Measurements from ENCODE around the gene IGSF9.

Gene IGSF9

GRCh38 chr1:159895836-159896545, 49.4 kb downstream of the IGSF9 start:
- DNase-seq, result no peak

- DNase-seq, result no peak
These were observed 50.1 kb downstream of the IGSF9 start for GRCh38 chr1:159895286-159895685.

- DNase-seq, result no peak
These were observed 52.5 kb downstream of the IGSF9 start for GRCh38 chr1:159892944-159893343.

- peak; percentile 65 for DNase-seq
These were observed 53.9 kb downstream of the IGSF9 start for GRCh38 chr1:159891275-159892157.

GRCh38 chr1:159890390-159890789, 55.0 kb downstream of the IGSF9 start:
- no peak for DNase-seq

GRCh38 chr1:159889821-159890252, 55.6 kb downstream of the IGSF9 start:
- DNase-seq, result peak; percentile 52

GRCh38 chr1:159889202-159889601, 56.2 kb downstream of the IGSF9 start:
- no peak for DNase-seq

- DNase-seq, result no peak
These were observed 61.1 kb downstream of the IGSF9 start for GRCh38 chr1:159884296-159884695.

- no peak for DNase-seq
These were observed 62.3 kb downstream of the IGSF9 start for GRCh38 chr1:159883134-159883533.

GRCh38 chr1:159882527-159882862, 62.9 kb downstream of the IGSF9 start:
- no peak for DNase-seq

- peak; percentile 53 for DNase-seq
These were observed 63.5 kb downstream of the IGSF9 start for GRCh38 chr1:159881622-159882526.

GRCh38 chr1:159880430-159880829, 65.0 kb downstream of the IGSF9 start:
- no peak for DNase-seq

- no peak for DNase-seq
These were observed 65.4 kb downstream of the IGSF9 start for GRCh38 chr1:159879977-159880376.

- DNase-seq, result no peak
These were observed 66.3 kb downstream of the IGSF9 start for GRCh38 chr1:159879136-159879535.

- DNase-seq, result no peak
These were observed 67.5 kb downstream of the IGSF9 start for GRCh38 chr1:159877695-159878444.

Data from 8988T (cell line).